BLaER1 treated with 17β-estradiol and CSF1 and Interleukin-3, amounts not matched to agents 10 nM and 100 nM (cell line): ENCODE data around the gene ARL8B.
A peak's percentile ranks its signal among the peaks of the same experiment; 100 is the strongest.
"Not testable (repeated sequence)": the region's sequence is repeated elsewhere in the genome, so short reads cannot be mapped to it uniquely, and the experiment has no call there.

Experiments used
- H3K27ac ChIP-seq, 11 experiments: shearing (Covaris generic); formaldehyde crosslinking; 2 replicates each; pipeline ENCODE4 v1.8.1; 2022
- H3K27me3 ChIP-seq, 11 experiments: shearing (Covaris generic); formaldehyde crosslinking; 2 replicates each; pipeline ENCODE4 v1.8.1; 2022
- H3K36me3 ChIP-seq, 11 experiments: shearing (Covaris generic); formaldehyde crosslinking; 2 replicates each; pipeline ENCODE4 v1.8.1; 2022
- H3K4me1 ChIP-seq, 10 experiments: shearing (Covaris generic); formaldehyde crosslinking; 2 replicates each; pipeline ENCODE4 v1.8.1; 2022
- H3K4me2 ChIP-seq, 11 experiments: shearing (Covaris generic); formaldehyde crosslinking; 2 replicates each; pipeline ENCODE4 v1.8.1; 2022
- H3K4me3 ChIP-seq, 10 experiments: shearing (Covaris generic); formaldehyde crosslinking; 2 replicates each; pipeline ENCODE4 v1.8.1; 2022
- H3K9ac ChIP-seq, 11 experiments: shearing (Covaris generic); formaldehyde crosslinking; 2 replicates each; pipeline ENCODE4 v1.8.1; 2022
- H3K9me3 ChIP-seq, 11 experiments: shearing (Covaris generic); formaldehyde crosslinking; replicated peaks in 1 of 11; 2 replicates each; pipeline ENCODE4 v1.8.1; 2022
- H4K20me1 ChIP-seq, 11 experiments: shearing (Covaris generic); formaldehyde crosslinking; 2 replicates each; pipeline ENCODE4 v1.8.1; 2022
- Cebpa-rat ChIP-seq, 11 experiments: shearing (Covaris generic); IDR thresholded peaks; 2 replicates each; pipeline ENCODE4 v1.8.1; 2022

Gene ARL8B

GRCh38 chr3:5110337-5110736 lies 11.8 kb upstream of the ARL8B start:
- TF ChIP-seq Cebpa-rat (IDR thresholded peaks at IDR 0.05), result no peak
- Histone ChIP-seq H3K4me2 (no peak overlapping the region), H3K9me3 (peaks cover 0 to 11% (median 5%) of the 10 kb centered on the region in 11 experiments; a peak in 11 of 22 replicates), H3K9ac (no peak overlapping the region), H4K20me1 (no peaks in the 10 kb centered on the region), H3K36me3 (no peaks in the 10 kb centered on the region), H3K27ac (no peak overlapping the region), H3K4me3 (no peak overlapping the region), H3K4me1 (peaks cover 0 to 5% (median under 1%) of the 10 kb centered on the region in 10 experiments; a peak in 1 of 20 replicates), H3K27me3 (no peaks in the 10 kb centered on the region)

DNA sequence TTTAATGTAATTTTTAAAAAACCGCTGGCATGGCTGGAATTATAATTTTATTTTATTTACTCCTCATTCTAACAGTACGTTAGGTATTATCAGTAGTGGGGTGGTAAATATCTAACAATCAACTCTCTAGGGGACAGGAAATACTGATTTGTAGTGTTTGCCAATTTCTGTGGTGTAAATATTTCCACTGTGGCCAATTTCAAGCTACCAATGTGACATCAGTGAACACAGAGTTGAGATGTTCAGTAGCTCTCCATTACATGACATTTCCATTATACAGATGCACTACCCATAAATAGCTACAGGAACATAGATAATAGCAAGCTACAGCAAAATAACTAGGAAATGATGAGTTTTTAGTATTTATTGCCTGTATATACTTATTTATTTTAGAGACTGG lies 10.0 kb upstream of the ARL8B start:
- TF ChIP-seq Cebpa-rat (IDR thresholded peaks at IDR 0.05), result no peak
- Histone ChIP-seq H3K27me3 (no peaks in the 10 kb centered on the region), H3K27ac (no peak overlapping the region), H3K4me2 (no peak overlapping the region), H3K9me3 (peaks cover 0 to 11% (median 5%) of the 10 kb centered on the region in 11 experiments; a peak in 11 of 22 replicates), H3K9ac (no peak overlapping the region), H3K4me3 (no peak overlapping the region), H4K20me1 (no peaks in the 10 kb centered on the region), H3K4me1 (peaks cover 0 to 12% (median 5%) of the 10 kb centered on the region in 10 experiments; a peak in 6 of 20 replicates), H3K36me3 (no peaks in the 10 kb centered on the region)

DNA sequence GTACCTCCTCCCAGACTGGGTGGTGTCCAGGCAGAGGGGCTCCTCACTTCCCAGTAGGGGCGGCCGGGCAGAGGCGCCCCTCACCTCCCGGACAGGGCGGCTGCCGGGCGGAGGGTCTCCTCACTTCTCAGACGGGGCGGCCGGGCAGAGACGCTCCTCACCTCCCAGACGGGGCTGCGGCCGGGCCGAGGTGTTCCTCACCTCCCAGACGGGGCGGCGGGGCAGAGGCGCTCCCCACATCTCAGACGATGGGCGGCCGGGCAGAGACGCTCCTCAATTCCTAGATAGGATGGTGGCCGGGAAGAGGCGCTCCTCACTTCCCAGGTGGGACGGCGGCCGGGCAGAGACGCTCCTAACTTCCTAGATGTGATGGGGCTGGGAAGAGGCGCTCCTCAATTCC lies 8.4 kb upstream of the ARL8B start:
- not testable (repeated sequence) for H3K27ac ChIP-seq, H3K27me3 ChIP-seq

DNA sequence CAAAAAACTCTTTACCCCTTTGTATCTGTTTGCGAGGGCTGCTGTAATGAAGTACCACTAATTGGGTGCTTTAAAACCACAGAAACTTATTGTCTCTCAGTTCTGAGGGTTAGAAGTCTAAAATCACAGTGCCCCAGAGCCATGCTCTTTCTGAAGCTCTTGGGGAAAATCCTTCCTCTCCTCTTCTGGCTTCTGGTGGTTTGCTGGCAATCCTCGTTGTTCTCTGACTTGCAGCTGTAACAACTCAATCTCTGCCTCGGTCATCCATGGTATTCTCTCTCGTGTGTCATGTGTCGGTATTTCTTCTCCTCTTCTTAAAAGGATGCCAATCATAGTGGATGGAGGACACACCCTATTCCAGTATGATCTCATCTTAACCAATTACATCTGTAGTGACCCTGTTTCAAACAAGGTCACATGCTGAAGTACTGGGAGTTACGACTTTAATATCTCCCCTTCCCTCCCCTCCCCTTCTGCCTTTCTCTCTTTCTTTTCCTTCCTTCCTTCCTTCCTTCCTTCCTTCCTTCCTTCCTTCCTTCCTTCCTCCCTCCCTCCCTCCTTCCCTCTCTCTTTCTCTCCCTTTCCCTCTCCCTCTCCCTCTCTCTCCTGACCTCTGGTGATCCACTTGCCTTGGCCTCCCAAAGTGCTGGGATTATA lies 6.5 kb upstream of the ARL8B start:
- Histone ChIP-seq H4K20me1 (no peaks in the 10 kb centered on the region), H3K4me3 (no peak overlapping the region), H3K4me1 (peaks cover 0 to 7% (median 5%) of the 10 kb centered on the region in 10 experiments; a peak in 6 of 20 replicates), H3K4me2 (no peak overlapping the region), H3K36me3 (no peaks in the 10 kb centered on the region), H3K27ac (no peak overlapping the region), H3K27me3 (no peaks in the 10 kb centered on the region), H3K9me3 (peaks cover 0 to 11% (median 5%) of the 10 kb centered on the region in 11 experiments; a peak in 11 of 22 replicates), H3K9ac (no peak overlapping the region)
- TF ChIP-seq Cebpa-rat (IDR thresholded peaks at IDR 0.05), result no peak

More for the DNA sequence above, 8.4 kb upstream of the ARL8B start:
- H4K20me1 ChIP-seq, H3K9ac ChIP-seq, H3K36me3 ChIP-seq, H3K4me3 ChIP-seq, H3K4me2 ChIP-seq: not testable (repeated sequence)
- Histone ChIP-seq H3K9me3 (peaks cover 0 to 11% (median 5%) of the 10 kb centered on the region in 11 experiments; a peak in 11 of 22 replicates), H3K4me1 (peaks cover 0 to 12% (median 5%) of the 10 kb centered on the region in 10 experiments; a peak in 6 of 20 replicates)

DNA sequence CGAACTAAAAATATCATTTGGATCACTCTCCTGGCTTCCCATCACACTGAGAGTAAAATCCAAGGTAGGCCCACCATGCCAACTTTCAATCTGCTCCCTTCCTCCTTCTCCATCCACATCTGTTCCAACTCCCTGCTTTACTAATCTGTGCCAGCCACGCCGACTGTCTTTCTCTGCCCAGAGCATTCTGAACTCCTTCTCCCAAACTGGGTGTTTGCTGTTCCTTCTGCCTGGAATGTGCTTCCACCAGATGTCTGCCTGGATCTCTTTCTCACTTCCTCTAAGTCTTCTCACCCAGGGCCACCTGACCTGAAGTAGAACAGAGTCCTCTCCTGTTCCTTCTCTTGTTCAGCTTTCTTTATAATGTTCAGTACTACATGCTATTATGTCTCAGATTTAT lies 5.6 kb upstream of the ARL8B start:
- H3K27ac ChIP-seq, result no peak overlapping the region
- H3K9me3 ChIP-seq, result peaks cover 0 to 11% (median 5%) of the 10 kb centered on the region in 11 experiments; a peak in 11 of 22 replicates
- no peak overlapping the region for H3K9ac ChIP-seq
- H4K20me1 ChIP-seq, result no peaks in the 10 kb centered on the region
- no peaks in the 10 kb centered on the region for H3K27me3 ChIP-seq
- no peak for TF ChIP-seq Cebpa-rat (IDR thresholded peaks at IDR 0.05)
- H3K36me3 ChIP-seq, result no peaks in the 10 kb centered on the region
- H3K4me1 ChIP-seq, result peaks cover 0 to 9% (median 6%) of the 10 kb centered on the region in 10 experiments; a peak in 8 of 20 replicates
- H3K4me3 ChIP-seq, result no peak overlapping the region
- H3K4me2 ChIP-seq, result 0 out of 22 replicates have a peak overlapping the region, but pooled peaks of 1 of the 11 experiments have one; percentile 11

DNA sequence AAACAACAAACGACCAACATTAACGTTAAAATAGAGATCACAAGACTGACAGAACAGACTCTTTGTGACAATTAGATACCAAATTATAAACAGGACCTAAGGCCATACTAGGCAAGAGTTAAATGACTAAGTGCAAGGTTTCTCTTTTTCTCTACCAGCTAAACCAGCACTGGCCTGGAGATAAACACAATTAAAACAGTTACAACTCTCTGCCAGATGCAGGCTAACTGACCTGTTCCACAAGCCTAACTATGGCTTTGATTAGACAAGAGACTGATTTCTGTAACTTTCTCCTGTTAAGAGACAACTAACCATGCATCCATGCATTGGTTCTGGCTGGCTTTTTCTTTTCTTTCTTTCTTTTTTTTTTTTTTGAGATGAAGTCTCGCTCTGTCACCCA lies 1.6 kb upstream of the ARL8B start:
- peaks cover 27 to 33% (median 28%) of the 10 kb centered on the region in 11 experiments; a peak in 20 of 22 replicates for H4K20me1 ChIP-seq
- no peaks in the 10 kb centered on the region for H3K9me3 ChIP-seq
- H3K4me2 ChIP-seq, result no peak overlapping the region
- peaks cover 9 to 18% (median 14%) of the 10 kb centered on the region in 11 experiments; a peak in 16 of 22 replicates for H3K36me3 ChIP-seq
- no peak overlapping the region for H3K4me3 ChIP-seq
- no peak for TF ChIP-seq Cebpa-rat (IDR thresholded peaks at IDR 0.05)
- no peak overlapping the region for H3K9ac ChIP-seq
- H3K4me1 ChIP-seq, result peaks cover 23 to 32% (median 27%) of the 10 kb centered on the region in 10 experiments
- H3K27ac ChIP-seq, result no peak overlapping the region
- H3K27me3 ChIP-seq, result no peaks in the 10 kb centered on the region

GRCh38 chr3:5122741-5123706 lies 932 bp downstream of the ARL8B start:
- TF ChIP-seq Cebpa-rat (IDR thresholded peaks at IDR 0.05), result no peak
- no peaks in the 10 kb centered on the region for H3K9me3 ChIP-seq
- peaks cover 29 to 59% (median 54%) of the 10 kb centered on the region in 11 experiments; a peak in 20 of 22 replicates for H4K20me1 ChIP-seq
- no peaks in the 10 kb centered on the region for H3K27me3 ChIP-seq
- peak overlapping the region; percentile 86 to 100 (median 96) for H3K4me3 ChIP-seq
- peaks cover 10 to 35% (median 18%) of the 10 kb centered on the region in 11 experiments; a peak in 17 of 22 replicates for H3K36me3 ChIP-seq
- peak overlapping the region; percentile 88 to 100 (median 95) for H3K27ac ChIP-seq
- H3K4me2 ChIP-seq, result peak overlapping the region; percentile 75 to 98 (median 91)
- peak overlapping the region; percentile 90 to 100 (median 96) for H3K9ac ChIP-seq
- peaks cover 30 to 51% (median 43%) of the 10 kb centered on the region in 10 experiments for H3K4me1 ChIP-seq

- Histone ChIP-seq H4K20me1 (peaks cover 30 to 68% (median 63%) of the 10 kb centered on the region in 11 experiments; a peak in 20 of 22 replicates), H3K9ac (peak overlapping the region; percentile 90 to 100 (median 96)), H3K9me3 (no peaks in the 10 kb centered on the region)
Measured at GRCh38 chr3:5123937-5124336, 1.8 kb downstream of the ARL8B start.

More at GRCh38 chr3:5123937-5124336, 1.8 kb downstream of the ARL8B start:
- H3K36me3 ChIP-seq, result peaks cover 14 to 41% (median 26%) of the 10 kb centered on the region in 11 experiments; a peak in 17 of 22 replicates
- peak overlapping the region; percentile 86 to 100 (median 96) for H3K4me3 ChIP-seq
- H3K4me1 ChIP-seq, result peaks cover 30 to 58% (median 47%) of the 10 kb centered on the region in 10 experiments
- H3K4me2 ChIP-seq, result peak overlapping the region; percentile 75 to 98 (median 91)
- no peak for TF ChIP-seq Cebpa-rat (IDR thresholded peaks at IDR 0.05)
- H3K27me3 ChIP-seq, result no peaks in the 10 kb centered on the region
- H3K27ac ChIP-seq, result peak overlapping the region in 10 of 11 experiments; percentile 88 to 100 (median 95); a peak in 17 of 22 replicates
